OCI-LY1 (cell line): Measurements from ENCODE around the gene AJAP1.

Experiments used
- H2AFZ ChIP-seq: fragments of 200-600 bp; sonication (generic), shearing (Covaris generic); 2 replicates; pipeline ENCODE4 v1.6.0; 2014; ENCODE audit warnings: antibody characterized with exemption, mild to moderate bottlenecking, low read length
- H3F3A ChIP-seq: fragments of 200-600 bp; sonication (generic), shearing (Covaris generic); 2 replicates; pipeline ENCODE4 v1.6.0; 2014; ENCODE audit warnings: mild to moderate bottlenecking, antibody characterized with exemption, low read length, moderate library complexity; ENCODE audit not compliant: insufficient read depth
- H3K27ac ChIP-seq: fragments of 200-600 bp; sonication (generic); 2 replicates; pipeline ENCODE4 v1.5.1; 2014; ENCODE audit warnings: low read length, mixed run types, mild to moderate bottlenecking, low read depth; ENCODE audit not compliant: poor library complexity, severe bottlenecking
- H3K27me3 ChIP-seq: fragments of 200-600 bp; sonication (generic); 2 replicates; pipeline ENCODE4 v1.6.0; 2014; ENCODE audit warnings: antibody characterized with exemption, mild to moderate bottlenecking, low read length, moderate library complexity; ENCODE audit not compliant: insufficient read depth
- H3K36me3 ChIP-seq: fragments of 200-600 bp; sonication (generic); 2 replicates; pipeline ENCODE4 v1.6.1; 2014; ENCODE audit warnings: mild to moderate bottlenecking, antibody characterized with exemption, low read length, moderate library complexity, mixed read lengths; ENCODE audit not compliant: insufficient read depth
- H3K4me1 ChIP-seq: fragments of 200-600 bp; sonication (generic); 2 replicates; pipeline ENCODE4 v1.5.1; 2014; ENCODE audit warnings: mild to moderate bottlenecking, low read length, moderate library complexity; ENCODE audit not compliant: insufficient read depth, severe bottlenecking
- H3K4me2 ChIP-seq: fragments of 200-600 bp; sonication (generic), shearing (Covaris generic); 2 replicates; pipeline ENCODE4 v1.6.1; 2014; ENCODE audit warnings: low read length
- H3K4me3 ChIP-seq: fragments of 200-600 bp; sonication (generic); 2 replicates; pipeline ENCODE4 v1.5.1; 2014; ENCODE audit warnings: low read length, low read depth, mild to moderate bottlenecking, mixed read lengths; ENCODE audit not compliant: poor library complexity, severe bottlenecking
- H3K79me2 ChIP-seq: fragments of 200-600 bp; shearing (Covaris generic); 2 replicates; pipeline ENCODE4 v1.6.1; 2016; ENCODE audit warnings: mixed run types, low read length, mixed read lengths; ENCODE audit not compliant: insufficient read depth
- H3K9ac ChIP-seq: fragments of 200-600 bp; sonication (generic), shearing (Covaris generic); 2 replicates; pipeline ENCODE4 v1.6.1; 2014; ENCODE audit warnings: mild to moderate bottlenecking, low read length, mixed read lengths
- H3K9me2 ChIP-seq: fragments of 200-600 bp; sonication (generic), shearing (Covaris generic); 2 replicates; pipeline ENCODE4 v1.6.1; 2014; ENCODE audit warnings: low read depth, mild to moderate bottlenecking, low read length, mixed read lengths
- H3K9me3 ChIP-seq: fragments of 200-600 bp; shearing (Covaris generic); 2 replicates; pipeline ENCODE4 v1.6.1; 2014; ENCODE audit warnings: low read length, mixed read lengths
- H4K20me1 ChIP-seq: fragments of 200-600 bp; sonication (generic), shearing (Covaris generic); 2 replicates; pipeline ENCODE4 v1.6.0; 2016; ENCODE audit warnings: mild to moderate bottlenecking, low read length; ENCODE audit not compliant: insufficient read depth
- CTCF ChIP-seq: fragments of 200-600 bp; sonication (generic), shearing (Covaris generic); IDR thresholded peaks from 2 replicates; pipeline ENCODE4 v1.5.1; 2017; ENCODE audit warnings: mild to moderate bottlenecking, antibody characterized with exemption, low read length, moderate library complexity, mixed read lengths
- EZH2 ChIP-seq: fragments of 200-600 bp; sonication (generic), shearing (Covaris generic); IDR thresholded peaks from 2 replicates; pipeline ENCODE4 v1.8.0; 2017; ENCODE audit warnings: borderline replicate concordance, mixed run types, mild to moderate bottlenecking, antibody characterized with exemption, low read length, moderate library complexity, mixed read lengths

AJAP1 gene

GRCh38 chr1:4825800-4826450, 171.5 kb downstream of the AJAP1 start:
- Histone ChIP-seq H3K36me3 (no peaks in the 10 kb centered on the region), H3K27ac (no peak overlapping the region), H3K4me2 (no peak overlapping the region), H2AFZ (no peak overlapping the region), H4K20me1 (no peaks in the 10 kb centered on the region), H3K9me2 (no peaks in the 10 kb centered on the region), H3K4me3 (no peak overlapping the region), H3K27me3 (no peaks in the 10 kb centered on the region), H3K9ac (no peak overlapping the region), H3K4me1 (no peaks in the 10 kb centered on the region), H3F3A (no peaks in the 10 kb centered on the region), H3K9me3 (no peaks in the 10 kb centered on the region), H3K79me2 (no peaks in the 10 kb centered on the region)
- no peak for TF ChIP-seq EZH2
- peak; percentile 66 for TF ChIP-seq CTCF

GRCh38 chr1:4830707-4831106, 176.3 kb downstream of the AJAP1 start:
- Histone ChIP-seq H3K36me3 (no peaks in the 10 kb centered on the region), H3K4me1 (no peaks in the 10 kb centered on the region), H3K79me2 (no peaks in the 10 kb centered on the region), H4K20me1 (no peaks in the 10 kb centered on the region), H3K27ac (no peak overlapping the region), H2AFZ (no peak overlapping the region), H3K27me3 (no peaks in the 10 kb centered on the region), H3K9me2 (no peaks in the 10 kb centered on the region), H3K9ac (no peak overlapping the region), H3F3A (no peaks in the 10 kb centered on the region), H3K4me3 (no peak overlapping the region), H3K4me2 (no peak overlapping the region), H3K9me3 (no peaks in the 10 kb centered on the region)
- no peak for TF ChIP-seq CTCF
- no peak for TF ChIP-seq EZH2

- Histone ChIP-seq H3K36me3 (no peaks in the 10 kb centered on the region), H3K4me1 (no peaks in the 10 kb centered on the region), H3F3A (no peaks in the 10 kb centered on the region), H3K4me2 (no peak overlapping the region), H3K27ac (no peak overlapping the region), H2AFZ (no peak overlapping the region), H3K79me2 (no peaks in the 10 kb centered on the region), H3K9ac (no peak overlapping the region), H3K4me3 (no peak overlapping the region), H3K9me3 (no peaks in the 10 kb centered on the region), H4K20me1 (no peaks in the 10 kb centered on the region), H3K9me2 (no peaks in the 10 kb centered on the region), H3K27me3 (no peaks in the 10 kb centered on the region)
- TF ChIP-seq EZH2 (no peak), CTCF (no peak)
Observed at GRCh38 chr1:4836574-4836973, 182.2 kb downstream of the AJAP1 start.
